MG63 (cell line): ENCODE results near the gene CHRNB2. TPM values are rescaled to one million over a fixed set of nuclear protein-coding genes. Genes with fewer than 3 reads are reported as not detected.

Experiments
- DNase-seq: peaks from one replicate; pipeline ENCODE4 v3.0.0-alpha.2; 2020
- H3K27me3 ChIP-seq: fragments of 250-450 bp; sonication (Bioruptor Pico); 2 replicates; pipeline ENCODE4 v1.5.1; 2020; ENCODE audit warnings: mild to moderate bottlenecking, moderate library complexity
- H3K36me3 ChIP-seq: fragments of 250-450 bp; sonication (Bioruptor Pico); 2 replicates; pipeline ENCODE4 v1.5.1; 2020; ENCODE audit warnings: mild to moderate bottlenecking, moderate library complexity
- H3K4me3 ChIP-seq: fragments of 250-450 bp; sonication (Bioruptor Pico); 2 replicates; pipeline ENCODE4 v1.5.1; 2020; ENCODE audit warnings: mild to moderate bottlenecking, moderate library complexity
- H3K9me3 ChIP-seq: fragments of 250-450 bp; sonication (Bioruptor Pico); 2 replicates; pipeline ENCODE4 v1.5.1; 2020; ENCODE audit warnings: mild to moderate bottlenecking, moderate library complexity
- total RNA-seq: library from RNA; depleted of rRNA; stranded (reverse); fragments of >200 nt; shearing (Covaris generic); gene quantifications from 2 replicates; pipeline ENCODE4 v1.2.3, GENCODE V29; 2014; ENCODE audit warnings: low replicate concordance

Gene CHRNB2
- total RNA-seq, 1 experiment from 2014 or later, result not detected

GRCh38 chr1:154549202-154549770, 18.3 kb upstream of the CHRNB2 start:
- H3K27me3 ChIP-seq, result no peaks in the 10 kb centered on the region
- H3K36me3 ChIP-seq, result peaks cover 52% of the 10 kb centered on the region
- H3K9me3 ChIP-seq, result no peaks in the 10 kb centered on the region
- no peak overlapping the region for H3K4me3 ChIP-seq
- no peak for DNase-seq

GRCh38 chr1:154550070-154550469, 17.5 kb upstream of the CHRNB2 start:
- peaks cover 59% of the 10 kb centered on the region for H3K36me3 ChIP-seq
- no peaks in the 10 kb centered on the region for H3K27me3 ChIP-seq
- DNase-seq, result no peak
- no peak overlapping the region for H3K4me3 ChIP-seq
- no peaks in the 10 kb centered on the region for H3K9me3 ChIP-seq

- Histone ChIP-seq H3K36me3 (peaks cover 65% of the 10 kb centered on the region), H3K27me3 (no peaks in the 10 kb centered on the region), H3K9me3 (no peaks in the 10 kb centered on the region), H3K4me3 (no peak overlapping the region)
- no peak for DNase-seq
Observed at GRCh38 chr1:154550657-154551056, 16.9 kb upstream of the CHRNB2 start.

- Histone ChIP-seq H3K27me3 (no peaks in the 10 kb centered on the region), H3K36me3 (peaks cover 70% of the 10 kb centered on the region), H3K9me3 (no peaks in the 10 kb centered on the region), H3K4me3 (no peak overlapping the region)
- no peak for DNase-seq
Observed at GRCh38 chr1:154551474-154551873, 16.1 kb upstream of the CHRNB2 start.

GRCh38 chr1:154552036-154552435, 15.5 kb upstream of the CHRNB2 start:
- Histone ChIP-seq H3K27me3 (no peaks in the 10 kb centered on the region), H3K9me3 (no peaks in the 10 kb centered on the region), H3K4me3 (no peak overlapping the region), H3K36me3 (peaks cover 74% of the 10 kb centered on the region)
- no peak for DNase-seq

- H3K4me3 ChIP-seq, result no peak overlapping the region
- no peak for DNase-seq
- H3K9me3 ChIP-seq, result no peaks in the 10 kb centered on the region
- no peaks in the 10 kb centered on the region for H3K27me3 ChIP-seq
- H3K36me3 ChIP-seq, result peaks cover 77% of the 10 kb centered on the region
Observed at GRCh38 chr1:154553056-154554030, 14.2 kb upstream of the CHRNB2 start.

- H3K36me3 ChIP-seq, result peaks cover 54% of the 10 kb centered on the region
- H3K9me3 ChIP-seq, result no peaks in the 10 kb centered on the region
- no peaks in the 10 kb centered on the region for H3K27me3 ChIP-seq
- H3K4me3 ChIP-seq, result peak overlapping the region; percentile 80
- DNase-seq, result no peak
Observed at GRCh38 chr1:154556422-154556821, 11.2 kb upstream of the CHRNB2 start.

GRCh38 chr1:154557248-154557938, 10.2 kb upstream of the CHRNB2 start:
- Histone ChIP-seq H3K4me3 (peak overlapping the region; percentile 80), H3K27me3 (no peaks in the 10 kb centered on the region), H3K9me3 (no peaks in the 10 kb centered on the region), H3K36me3 (peaks cover 44% of the 10 kb centered on the region)
- DNase-seq, result no peak

GRCh38 chr1:154557939-154558719, 9.4 kb upstream of the CHRNB2 start, which contains the start of gene UBE2Q1:
Gene UBE2Q1 (minus strand): TSS chr1:154558662. CDS start chr1:154558553, 109 bp downstream.
- H3K9me3 ChIP-seq, result no peaks in the 10 kb centered on the region
- peak; percentile 41 for DNase-seq
- no peaks in the 10 kb centered on the region for H3K27me3 ChIP-seq
- H3K4me3 ChIP-seq, result peak within 1 kb of the TSS; percentile 80
- peaks cover 37% of the 10 kb centered on the region for H3K36me3 ChIP-seq

- Histone ChIP-seq H3K9me3 (no peaks in the 10 kb centered on the region), H3K36me3 (peaks cover 29% of the 10 kb centered on the region), H3K27me3 (no peaks in the 10 kb centered on the region), H3K4me3 (peak overlapping the region; percentile 65)
- peak; percentile 100 for DNase-seq
Observed at GRCh38 chr1:154558720-154559465, 8.7 kb upstream of the CHRNB2 start.

GRCh38 chr1:154559466-154560044, 8.0 kb upstream of the CHRNB2 start:
- peak; percentile 89 for DNase-seq
- Histone ChIP-seq H3K4me3 (peak overlapping the region; percentile 65), H3K27me3 (no peaks in the 10 kb centered on the region)

GRCh38 chr1:154565876-154566275, 1.7 kb upstream of the CHRNB2 start:
- DNase-seq, result no peak
- Histone ChIP-seq H3K27me3 (peaks cover 22% of the 10 kb centered on the region), H3K9me3 (no peaks in the 10 kb centered on the region), H3K4me3 (no peak overlapping the region), H3K36me3 (no peaks in the 10 kb centered on the region)

More at GRCh38 chr1:154559466-154560044, 8.0 kb upstream of the CHRNB2 start:
- Histone ChIP-seq H3K36me3 (peaks cover 23% of the 10 kb centered on the region), H3K9me3 (no peaks in the 10 kb centered on the region)

GRCh38 chr1:154568157-154568815, 708 bp downstream of the CHRNB2 start:
- H3K36me3 ChIP-seq, result no peaks in the 10 kb centered on the region
- no peaks in the 10 kb centered on the region for H3K9me3 ChIP-seq
- H3K4me3 ChIP-seq, result no peak overlapping the region
- H3K27me3 ChIP-seq, result peaks cover 22% of the 10 kb centered on the region
- DNase-seq, result no peak

GRCh38 chr1:154571244-154571963, 3.8 kb downstream of the CHRNB2 start:
- Histone ChIP-seq H3K27me3 (peaks cover 12% of the 10 kb centered on the region), H3K4me3 (no peak overlapping the region), H3K9me3 (no peaks in the 10 kb centered on the region), H3K36me3 (no peaks in the 10 kb centered on the region)
- no peak for DNase-seq

GRCh38 chr1:154571964-154572288, 4.3 kb downstream of the CHRNB2 start:
- Histone ChIP-seq H3K4me3 (no peak overlapping the region), H3K9me3 (no peaks in the 10 kb centered on the region), H3K36me3 (no peaks in the 10 kb centered on the region), H3K27me3 (peaks cover 7% of the 10 kb centered on the region)
- DNase-seq, result no peak
